Osteoblast (primary cell): ENCODE measurements around the gene RBM28. TPM values are rescaled to one million over a fixed set of nuclear protein-coding genes. Genes with fewer than 3 reads are reported as not detected.

Source experiments
- DNase-seq: peaks from one replicate; pipeline ENCODE4 v3.0.0; 2011; ENCODE audit warnings: low spot score, mixed read lengths; ENCODE audit not compliant: insufficient read length; ENCODE audit errors: missing footprints
- H2AFZ ChIP-seq: 2 replicates; pipeline ENCODE4 v1.6.0; 2011; ENCODE audit warnings: mild to moderate bottlenecking, low read length
- H3K27ac ChIP-seq: 2 replicates; pipeline ENCODE4 v1.5.1; 2011; ENCODE audit warnings: mild to moderate bottlenecking, low read depth, low read length, moderate library complexity
- H3K27me3 ChIP-seq: 2 replicates; pipeline ENCODE4 v1.6.0; 2012; ENCODE audit warnings: mild to moderate bottlenecking, control low read depth, inconsistent platforms, low read length, moderate library complexity; ENCODE audit not compliant: insufficient read depth
- H3K36me3 ChIP-seq: 2 replicates; pipeline ENCODE4 v1.5.1; 2011; ENCODE audit warnings: mild to moderate bottlenecking, low read length, control low read depth, moderate library complexity; ENCODE audit not compliant: insufficient read depth
- H3K4me1 ChIP-seq: 2 replicates; pipeline ENCODE4 v1.5.1; 2011; ENCODE audit warnings: mild to moderate bottlenecking, low read length, control low read depth, moderate library complexity; ENCODE audit not compliant: insufficient read depth
- H3K4me2 ChIP-seq: 2 replicates; pipeline ENCODE4 v1.6.0; 2011; ENCODE audit warnings: mild to moderate bottlenecking, low read length; ENCODE audit not compliant: insufficient read depth
- H3K4me3 ChIP-seq: fragments of 200-600 bp; sonication (generic); 3 replicates; pipeline ENCODE4 v1.5.1; 2012; ENCODE audit warnings: mild to moderate bottlenecking, low read length, inconsistent platforms; ENCODE audit not compliant: insufficient read depth
- H3K79me2 ChIP-seq: 2 replicates; pipeline ENCODE4 v1.6.0; 2012; ENCODE audit warnings: mild to moderate bottlenecking, low read length, control low read depth, inconsistent platforms; ENCODE audit not compliant: insufficient read depth
- H3K9me3 ChIP-seq: 2 replicates; pipeline ENCODE4 v1.5.1; 2011; ENCODE audit warnings: low read depth, low read length, control low read depth
- H4K20me1 ChIP-seq: 2 replicates; pipeline ENCODE4 v1.6.0; 2012; ENCODE audit warnings: mild to moderate bottlenecking, low read length, control low read depth; ENCODE audit not compliant: insufficient read depth
- CTCF ChIP-seq: IDR thresholded peaks from 2 replicates; pipeline ENCODE4 v1.5.1; 2011; ENCODE audit warnings: mild to moderate bottlenecking, low read depth, low read length, moderate library complexity; ENCODE audit errors: extremely low read depth
- total RNA-seq: library from RNA; depleted of rRNA; stranded (reverse); fragments of >200 nt; gene quantifications from 2 replicates; pipeline ENCODE4 v1.2.3, GENCODE V29; 2012

Gene RBM28
- total RNA-seq, 1 donor = 16.6 TPM

- H3K27ac ChIP-seq = no peak overlapping the region
- TF ChIP-seq CTCF = no peak
- no peaks in the 10 kb centered on the region for H4K20me1 ChIP-seq
- H3K9me3 ChIP-seq = no peaks in the 10 kb centered on the region
- DNase-seq = no peak
- peaks cover 5% of the 10 kb centered on the region for H3K4me1 ChIP-seq
- H2AFZ ChIP-seq = no peak overlapping the region
- peaks cover 71% of the 10 kb centered on the region for H3K27me3 ChIP-seq
- H3K36me3 ChIP-seq = no peaks in the 10 kb centered on the region
- no peaks in the 10 kb centered on the region for H3K79me2 ChIP-seq
- H3K4me2 ChIP-seq = no peak overlapping the region
- no peak overlapping the region for H3K4me3 ChIP-seq
Observed at GRCh38 chr7:128365432-128365831, 21.7 kb upstream of the RBM28 start.

GRCh38 chr7:128364166-128364870 lies 20.6 kb upstream of the RBM28 start:
- H3K79me2 ChIP-seq = no peaks in the 10 kb centered on the region
- H4K20me1 ChIP-seq = no peaks in the 10 kb centered on the region
- no peaks in the 10 kb centered on the region for H3K36me3 ChIP-seq
- TF ChIP-seq CTCF = no peak
- H2AFZ ChIP-seq = no peak overlapping the region
- H3K27ac ChIP-seq = no peak overlapping the region
- peaks cover 81% of the 10 kb centered on the region for H3K27me3 ChIP-seq
- no peaks in the 10 kb centered on the region for H3K9me3 ChIP-seq
- H3K4me2 ChIP-seq = no peak overlapping the region
- no peak overlapping the region for H3K4me3 ChIP-seq
- no peak for DNase-seq
- H3K4me1 ChIP-seq = peaks cover 5% of the 10 kb centered on the region

- H3K9me3 ChIP-seq = no peaks in the 10 kb centered on the region
- peaks cover 89% of the 10 kb centered on the region for H3K27me3 ChIP-seq
- no peak overlapping the region for H2AFZ ChIP-seq
- peaks cover 5% of the 10 kb centered on the region for H3K4me1 ChIP-seq
- H3K36me3 ChIP-seq = no peaks in the 10 kb centered on the region
- H3K79me2 ChIP-seq = no peaks in the 10 kb centered on the region
- H3K4me3 ChIP-seq = no peak overlapping the region
- H4K20me1 ChIP-seq = no peaks in the 10 kb centered on the region
- TF ChIP-seq CTCF = no peak
- DNase-seq = no peak
- no peak overlapping the region for H3K4me2 ChIP-seq
- no peak overlapping the region for H3K27ac ChIP-seq
Observed at GRCh38 chr7:128363261-128363721, 19.6 kb upstream of the RBM28 start.

- H2AFZ ChIP-seq = no peak overlapping the region
- H3K4me2 ChIP-seq = no peak overlapping the region
- H3K4me3 ChIP-seq = no peak overlapping the region
- no peak for TF ChIP-seq CTCF
- no peaks in the 10 kb centered on the region for H3K36me3 ChIP-seq
- peak; percentile 96 for DNase-seq
- no peaks in the 10 kb centered on the region for H4K20me1 ChIP-seq
- peaks cover 5% of the 10 kb centered on the region for H3K4me1 ChIP-seq
- no peak overlapping the region for H3K27ac ChIP-seq
- H3K9me3 ChIP-seq = no peaks in the 10 kb centered on the region
- H3K27me3 ChIP-seq = peaks cover 94% of the 10 kb centered on the region
- no peaks in the 10 kb centered on the region for H3K79me2 ChIP-seq
Observed at GRCh38 chr7:128362670-128363069, 19.0 kb upstream of the RBM28 start.
